ENCODE results near the gene GRM4.

- TF ChIP-seq, protein P1, sequence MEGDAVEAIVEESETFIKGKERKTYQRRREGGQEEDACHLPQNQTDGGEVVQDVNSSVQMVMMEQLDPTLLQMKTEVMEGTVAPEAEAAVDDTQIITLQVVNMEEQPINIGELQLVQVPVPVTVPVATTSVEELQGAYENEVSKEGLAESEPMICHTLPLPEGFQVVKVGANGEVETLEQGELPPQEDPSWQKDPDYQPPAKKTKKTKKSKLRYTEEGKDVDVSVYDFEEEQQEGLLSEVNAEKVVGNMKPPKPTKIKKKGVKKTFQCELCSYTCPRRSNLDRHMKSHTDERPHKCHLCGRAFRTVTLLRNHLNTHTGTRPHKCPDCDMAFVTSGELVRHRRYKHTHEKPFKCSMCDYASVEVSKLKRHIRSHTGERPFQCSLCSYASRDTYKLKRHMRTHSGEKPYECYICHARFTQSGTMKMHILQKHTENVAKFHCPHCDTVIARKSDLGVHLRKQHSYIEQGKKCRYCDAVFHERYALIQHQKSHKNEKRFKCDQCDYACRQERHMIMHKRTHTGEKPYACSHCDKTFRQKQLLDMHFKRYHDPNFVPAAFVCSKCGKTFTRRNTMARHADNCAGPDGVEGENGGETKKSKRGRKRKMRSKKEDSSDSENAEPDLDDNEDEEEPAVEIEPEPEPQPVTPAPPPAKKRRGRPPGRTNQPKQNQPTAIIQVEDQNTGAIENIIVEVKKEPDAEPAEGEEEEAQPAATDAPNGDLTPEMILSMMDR (IDR thresholded peaks at IDR 0.05 in 2 of 3, conservative IDR thresholded peaks at IDR 0.05 in 1 of 3; ENCODE audit: insufficient read depth in 2 of 3, low read depth in 1 of 3, low read length in 3 of 3) = peak; percentile 50 to 58 (median 58)
- TF ChIP-seq ZBTB17 (CRISPR knock-in tag; IDR thresholded peaks at IDR 0.05) (no peak), EP300 (IDR thresholded peaks at IDR 0.05; ENCODE audit: low read length) (no peak), ATF3 (IDR thresholded peaks at IDR 0.05) (no peak), ATF3 (CRISPR knock-in tag; conservative IDR thresholded peaks at IDR 0.05) (no peak), BCL6 (CRISPR knock-in tag; IDR thresholded peaks at IDR 0.05) (no peak), NR3C1 (CRISPR knock-in tag; IDR thresholded peaks at IDR 0.05) (no peak), HNRNPH1 (optimal IDR thresholded peaks at IDR 0.05; ENCODE audit: low read depth, low read length) (no peak), ELF4 (CRISPR knock-in tag; IDR thresholded peaks at IDR 0.05) (no peak), SIN3B (IDR thresholded peaks at IDR 0.05; ENCODE audit: low read depth) (no peak), POLR2A (conservative IDR thresholded peaks at IDR 0.05) (no peak)
- TF ChIP-seq, protein P2, sequence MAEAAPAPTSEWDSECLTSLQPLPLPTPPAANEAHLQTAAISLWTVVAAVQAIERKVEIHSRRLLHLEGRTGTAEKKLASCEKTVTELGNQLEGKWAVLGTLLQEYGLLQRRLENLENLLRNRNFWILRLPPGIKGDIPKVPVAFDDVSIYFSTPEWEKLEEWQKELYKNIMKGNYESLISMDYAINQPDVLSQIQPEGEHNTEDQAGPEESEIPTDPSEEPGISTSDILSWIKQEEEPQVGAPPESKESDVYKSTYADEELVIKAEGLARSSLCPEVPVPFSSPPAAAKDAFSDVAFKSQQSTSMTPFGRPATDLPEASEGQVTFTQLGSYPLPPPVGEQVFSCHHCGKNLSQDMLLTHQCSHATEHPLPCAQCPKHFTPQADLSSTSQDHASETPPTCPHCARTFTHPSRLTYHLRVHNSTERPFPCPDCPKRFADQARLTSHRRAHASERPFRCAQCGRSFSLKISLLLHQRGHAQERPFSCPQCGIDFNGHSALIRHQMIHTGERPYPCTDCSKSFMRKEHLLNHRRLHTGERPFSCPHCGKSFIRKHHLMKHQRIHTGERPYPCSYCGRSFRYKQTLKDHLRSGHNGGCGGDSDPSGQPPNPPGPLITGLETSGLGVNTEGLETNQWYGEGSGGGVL (CRISPR knock-in tag; IDR thresholded peaks at IDR 0.05) = no peak
- TF ChIP-seq, protein P3, sequence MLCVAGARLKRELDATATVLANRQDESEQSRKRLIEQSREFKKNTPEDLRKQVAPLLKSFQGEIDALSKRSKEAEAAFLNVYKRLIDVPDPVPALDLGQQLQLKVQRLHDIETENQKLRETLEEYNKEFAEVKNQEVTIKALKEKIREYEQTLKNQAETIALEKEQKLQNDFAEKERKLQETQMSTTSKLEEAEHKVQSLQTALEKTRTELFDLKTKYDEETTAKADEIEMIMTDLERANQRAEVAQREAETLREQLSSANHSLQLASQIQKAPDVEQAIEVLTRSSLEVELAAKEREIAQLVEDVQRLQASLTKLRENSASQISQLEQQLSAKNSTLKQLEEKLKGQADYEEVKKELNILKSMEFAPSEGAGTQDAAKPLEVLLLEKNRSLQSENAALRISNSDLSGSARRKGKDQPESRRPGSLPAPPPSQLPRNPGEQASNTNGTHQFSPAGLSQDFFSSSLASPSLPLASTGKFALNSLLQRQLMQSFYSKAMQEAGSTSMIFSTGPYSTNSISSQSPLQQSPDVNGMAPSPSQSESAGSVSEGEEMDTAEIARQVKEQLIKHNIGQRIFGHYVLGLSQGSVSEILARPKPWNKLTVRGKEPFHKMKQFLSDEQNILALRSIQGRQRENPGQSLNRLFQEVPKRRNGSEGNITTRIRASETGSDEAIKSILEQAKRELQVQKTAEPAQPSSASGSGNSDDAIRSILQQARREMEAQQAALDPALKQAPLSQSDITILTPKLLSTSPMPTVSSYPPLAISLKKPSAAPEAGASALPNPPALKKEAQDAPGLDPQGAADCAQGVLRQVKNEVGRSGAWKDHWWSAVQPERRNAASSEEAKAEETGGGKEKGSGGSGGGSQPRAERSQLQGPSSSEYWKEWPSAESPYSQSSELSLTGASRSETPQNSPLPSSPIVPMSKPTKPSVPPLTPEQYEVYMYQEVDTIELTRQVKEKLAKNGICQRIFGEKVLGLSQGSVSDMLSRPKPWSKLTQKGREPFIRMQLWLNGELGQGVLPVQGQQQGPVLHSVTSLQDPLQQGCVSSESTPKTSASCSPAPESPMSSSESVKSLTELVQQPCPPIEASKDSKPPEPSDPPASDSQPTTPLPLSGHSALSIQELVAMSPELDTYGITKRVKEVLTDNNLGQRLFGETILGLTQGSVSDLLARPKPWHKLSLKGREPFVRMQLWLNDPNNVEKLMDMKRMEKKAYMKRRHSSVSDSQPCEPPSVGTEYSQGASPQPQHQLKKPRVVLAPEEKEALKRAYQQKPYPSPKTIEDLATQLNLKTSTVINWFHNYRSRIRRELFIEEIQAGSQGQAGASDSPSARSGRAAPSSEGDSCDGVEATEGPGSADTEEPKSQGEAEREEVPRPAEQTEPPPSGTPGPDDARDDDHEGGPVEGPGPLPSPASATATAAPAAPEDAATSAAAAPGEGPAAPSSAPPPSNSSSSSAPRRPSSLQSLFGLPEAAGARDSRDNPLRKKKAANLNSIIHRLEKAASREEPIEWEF (CRISPR knock-in tag; IDR thresholded peaks at IDR 0.05) = no peak
Observed at GRCh38 chr6:34067814-34068213, 78.1 kb downstream of the GRM4 start.
